ENCODE data around the gene SLC6A13. TPM values are rescaled to one million over a fixed set of nuclear protein-coding genes. Genes with fewer than 3 reads are reported as not detected.

The SLC6A13 gene
- total and polyA plus RNA-seq, 7 donors, result 0.07 to 1.6 (median 0.50) TPM; not detected in 1

GRCh38 chr12:272942-273341 lies 10.3 kb upstream of the SLC6A13 start:
- WGBS, 3 donors, result 91 to 93% (median 93%) methylated on average over 6 of the region's 6 CpGs
- no peaks in the 10 kb centered on the region for H3K4me1 ChIP-seq
- DNase-seq (no peak), ATAC-seq (no peak)
- no peak overlapping the region for H3K27ac ChIP-seq
- no peaks in the 10 kb centered on the region for H3K27me3 ChIP-seq (ENCODE audit: insufficient read depth in 3 of 3, low read length in 2 of 3)
- TF ChIP-seq CTCF (IDR thresholded peaks at IDR 0.05), result no peak
- intact Hi-C loops (cut with DNase I), result no loop called here
- H3K9me3 ChIP-seq, result no peaks in the 10 kb centered on the region
- H3K4me3 ChIP-seq, result no peak overlapping the region
- no peaks in the 10 kb centered on the region for H3K36me3 ChIP-seq (ENCODE audit: insufficient read depth in 1 of 2, low read depth in 1 of 2)

- 52 to 61% (median 58%) methylated on average over 4 of the region's 4 CpGs for WGBS, 3 donors
- H3K36me3 ChIP-seq (ENCODE audit: insufficient read depth in 1 of 2, low read depth in 1 of 2), result no peaks in the 10 kb centered on the region
- ATAC-seq, result no peak
- H3K4me1 ChIP-seq, result no peaks in the 10 kb centered on the region
- H3K27me3 ChIP-seq (ENCODE audit: insufficient read depth in 3 of 3, low read length in 2 of 3), result no peaks in the 10 kb centered on the region
- DNase-seq, result no peak
- no peak for TF ChIP-seq CTCF (IDR thresholded peaks at IDR 0.05)
- intact Hi-C loops (cut with DNase I), result no loop called here
- no peaks in the 10 kb centered on the region for H3K9me3 ChIP-seq
- H3K4me3 ChIP-seq, result no peak overlapping the region
- no peak overlapping the region for H3K27ac ChIP-seq
Measured at GRCh38 chr12:271161-271560, 8.5 kb upstream of the SLC6A13 start.

- no peak for ATAC-seq
- H3K4me1 ChIP-seq, result no peaks in the 10 kb centered on the region
- DNase-seq, result no peak
Measured at GRCh38 chr12:269191-269590, 6.6 kb upstream of the SLC6A13 start.

GRCh38 chr12:268483-268840 lies 5.8 kb upstream of the SLC6A13 start:
- ATAC-seq, result no peak

More at GRCh38 chr12:269191-269590, 6.6 kb upstream of the SLC6A13 start:
- no peak overlapping the region for H3K4me3 ChIP-seq
- H3K36me3 ChIP-seq (ENCODE audit: insufficient read depth in 1 of 2, low read depth in 1 of 2), result no peaks in the 10 kb centered on the region
- no peak overlapping the region for H3K27ac ChIP-seq
- no peaks in the 10 kb centered on the region for H3K27me3 ChIP-seq (ENCODE audit: insufficient read depth in 3 of 3, low read length in 2 of 3)
- intact Hi-C loops (cut with DNase I), result no loop called here
- no peaks in the 10 kb centered on the region for H3K9me3 ChIP-seq
- WGBS, 3 donors, result 20 to 28% (median 23%) methylated on average over 3 of the region's 3 CpGs
- TF ChIP-seq CTCF (IDR thresholded peaks at IDR 0.05), result no peak

More at GRCh38 chr12:268483-268840, 5.8 kb upstream of the SLC6A13 start:
- Histone ChIP-seq H3K36me3 (ENCODE audit: insufficient read depth in 1 of 2, low read depth in 1 of 2) (no peaks in the 10 kb centered on the region), H3K27ac (no peak overlapping the region), H3K27me3 (ENCODE audit: insufficient read depth in 3 of 3, low read length in 2 of 3) (no peaks in the 10 kb centered on the region), H3K4me1 (no peaks in the 10 kb centered on the region), H3K9me3 (no peaks in the 10 kb centered on the region), H3K4me3 (no peak overlapping the region)
- intact Hi-C loops (cut with DNase I), result no loop called here
- 62 to 67% (median 64%) methylated on average over 7 of the region's 7 CpGs for WGBS, 3 donors
- TF ChIP-seq CTCF (IDR thresholded peaks at IDR 0.05), result no peak
- DNase-seq, result no peak
